ENCODE data around the gene POLDIP2. TPM values are rescaled to one million over a fixed set of nuclear protein-coding genes. Genes with fewer than 3 reads are reported as not detected.
A peak's percentile ranks its signal among the peaks of the same experiment; 100 is the strongest.

Gene POLDIP2
- total and polyA plus RNA-seq, 10 of the 15 experiments (the other 5 are each of a cell fraction or from before 2014, with no cell fraction given): 22.8 to 196 (median 121) TPM

GRCh38 chr17:28405632-28406472 lies 48.5 kb upstream of the POLDIP2 start, which contains the start of gene SLC46A1 (continued):
- no peak for TF ChIP-seq MEF2B (IDR thresholded peaks at IDR 0.05; ENCODE audit: partially characterized antibody, poor library complexity, severe bottlenecking)
- no peak for TF ChIP-seq SUZ12 (IDR thresholded peaks at IDR 0.05; ENCODE audit: unreplicated experiment)
- TF ChIP-seq KAT2A (conservative IDR thresholded peaks at IDR 0.05; ENCODE audit: control insufficient read depth, low read depth, low read length): no peak
- no peak for TF ChIP-seq NBN (IDR thresholded peaks at IDR 0.05)
- TF ChIP-seq JUNB (IDR thresholded peaks at IDR 0.05): no peak
- TF ChIP-seq KLF5 (IDR thresholded peaks at IDR 0.05; ENCODE audit: partially characterized antibody): no peak
- TF ChIP-seq JUND (IDR thresholded peaks at IDR 0.05; ENCODE audit: low read depth, low read length): no peak
- TF ChIP-seq EED (IDR thresholded peaks at IDR 0.05; ENCODE audit: low read depth): no peak
- TF ChIP-seq MAX (IDR thresholded peaks at IDR 0.05; ENCODE audit: low read depth, low read length): no peak
- no peak for TF ChIP-seq RELB (IDR thresholded peaks at IDR 0.05; ENCODE audit: low read depth)
- TF ChIP-seq CBX5 (IDR thresholded peaks at IDR 0.05; ENCODE audit: low read depth): no peak
- TF ChIP-seq KDM1A (IDR thresholded peaks at IDR 0.05; ENCODE audit: borderline replicate concordance): no peak
- no peak for TF ChIP-seq E2F4 (IDR thresholded peaks at IDR 0.05; ENCODE audit: low read depth, low read length)
- TF ChIP-seq SP1 (IDR thresholded peaks at IDR 0.05; ENCODE audit: low read depth, low read length): no peak
- no peak for TF ChIP-seq ZNF274 (IDR thresholded peaks at IDR 0.05; ENCODE audit: insufficient read depth, insufficient read length)
- TF ChIP-seq DPF2 (IDR thresholded peaks at IDR 0.05): peak; percentile 75
- no peak for TF ChIP-seq ATF3 (IDR thresholded peaks at IDR 0.05; ENCODE audit: borderline replicate concordance, extremely low read depth, low read depth, low read length)
- TF ChIP-seq SMAD5 (IDR thresholded peaks at IDR 0.05; ENCODE audit: low read depth): peak; percentile 55; the same call in 1 of the 2 replicates
- TF ChIP-seq CHD2 (IDR thresholded peaks at IDR 0.05; ENCODE audit: borderline replicate concordance, low read depth, low read length): no peak
- TF ChIP-seq NKRF (conservative IDR thresholded peaks at IDR 0.05): peak; percentile 79
- no peak for TF ChIP-seq HDAC2 (IDR thresholded peaks at IDR 0.05)
- no peak for TF ChIP-seq PML (IDR thresholded peaks at IDR 0.05; ENCODE audit: low read length)
- no peak for TF ChIP-seq SUPT20H (IDR thresholded peaks at IDR 0.05; ENCODE audit: borderline replicate concordance, control insufficient read depth, low read depth, low read length)
- no peak for TF ChIP-seq POLR2AphosphoS2 (IDR thresholded peaks at IDR 0.05; ENCODE audit: low read depth, low read length)

Measured in GM12878 (cell line).